Activated naive CD4-positive, alpha-beta T cell treated with anti-CD3 and anti-CD28 coated beads, Interleukin-2, amount 10 ng/mL, durations not matched to agents 7 days and 5 days (primary cell): ENCODE results near the gene GRIA1.

Experiments
- CTCF ChIA-PET: fragments of 350-600 bp; sonication (Branson Sonifier 250); formaldehyde crosslinking; loops from one replicate; lab custom pipeline; 2021; ENCODE audit warnings: antibody characterized with exemption; lab: Charles Lee
- DNase-seq: peaks from one replicate; pipeline ENCODE4 v3.0.0-alpha.2; 2020
- H3K27ac Mint-ChIP-seq: one replicate; pipeline ENCODE4 v1.8.0; 2021; ENCODE audit warnings: mild to moderate bottlenecking, moderate library complexity, mixed read lengths
- H3K27me3 Mint-ChIP-seq: one replicate; pipeline ENCODE4 v1.8.0; 2021; ENCODE audit warnings: mild to moderate bottlenecking, mixed read lengths
- H3K36me3 Mint-ChIP-seq: one replicate; pipeline ENCODE4 v1.8.0; 2021; ENCODE audit warnings: mixed read lengths
- H3K4me1 Mint-ChIP-seq: one replicate; pipeline ENCODE4 v1.8.0; 2021; ENCODE audit warnings: mixed read lengths
- H3K4me3 Mint-ChIP-seq: one replicate; pipeline ENCODE4 v1.8.0; 2021; ENCODE audit warnings: mild to moderate bottlenecking, moderate library complexity, mixed read lengths
- H3K9me3 Mint-ChIP-seq: one replicate; pipeline ENCODE4 v1.8.0; 2021; ENCODE audit warnings: mixed read lengths

GRIA1 gene

GRCh38 chr5:153777681-153778581 lies 287.5 kb downstream of the GRIA1 start:
- no peaks in the 10 kb centered on the region for H3K36me3 Mint-ChIP-seq
- CTCF ChIA-PET: no interaction called here
- no peaks in the 10 kb centered on the region for H3K27me3 Mint-ChIP-seq
- no peak overlapping the region for H3K4me3 Mint-ChIP-seq
- no peaks in the 10 kb centered on the region for H3K4me1 Mint-ChIP-seq
- H3K27ac Mint-ChIP-seq: no peak overlapping the region
- DNase-seq: no peak
- no peaks in the 10 kb centered on the region for H3K9me3 Mint-ChIP-seq

GRCh38 chr5:153779836-153780235 lies 289.4 kb downstream of the GRIA1 start:
- no peaks in the 10 kb centered on the region for H3K4me1 Mint-ChIP-seq

GRCh38 chr5:153780876-153781705 lies 290.6 kb downstream of the GRIA1 start:
- no peaks in the 10 kb centered on the region for H3K36me3 Mint-ChIP-seq
- no peaks in the 10 kb centered on the region for H3K27me3 Mint-ChIP-seq
- no peak overlapping the region for H3K27ac Mint-ChIP-seq
- CTCF ChIA-PET: no interaction called here
- no peaks in the 10 kb centered on the region for H3K4me1 Mint-ChIP-seq
- H3K9me3 Mint-ChIP-seq: no peaks in the 10 kb centered on the region
- no peak overlapping the region for H3K4me3 Mint-ChIP-seq
- DNase-seq: no peak

More at GRCh38 chr5:153779836-153780235, 289.4 kb downstream of the GRIA1 start:
- Mint-ChIP-seq H3K36me3 (no peaks in the 10 kb centered on the region), H3K27ac (no peak overlapping the region), H3K4me3 (no peak overlapping the region), H3K9me3 (no peaks in the 10 kb centered on the region), H3K27me3 (no peaks in the 10 kb centered on the region)
- CTCF ChIA-PET: no interaction called here
- DNase-seq: no peak

GRCh38 chr5:153782589-153783361 lies 292.3 kb downstream of the GRIA1 start:
- Mint-ChIP-seq H3K9me3 (no peaks in the 10 kb centered on the region), H3K4me3 (no peak overlapping the region), H3K27me3 (no peaks in the 10 kb centered on the region), H3K36me3 (no peaks in the 10 kb centered on the region), H3K27ac (no peak overlapping the region), H3K4me1 (no peaks in the 10 kb centered on the region)
- no peak for DNase-seq
- CTCF ChIA-PET: no interaction called here

- Mint-ChIP-seq H3K9me3 (no peaks in the 10 kb centered on the region), H3K4me1 (no peaks in the 10 kb centered on the region), H3K36me3 (no peaks in the 10 kb centered on the region), H3K27me3 (no peaks in the 10 kb centered on the region), H3K27ac (no peak overlapping the region), H3K4me3 (no peak overlapping the region)
- no peak for DNase-seq
- CTCF ChIA-PET: no interaction called here
These were observed 292.8 kb downstream of the GRIA1 start for GRCh38 chr5:153783362-153783658.

- H3K27me3 Mint-ChIP-seq: no peaks in the 10 kb centered on the region
- no peaks in the 10 kb centered on the region for H3K36me3 Mint-ChIP-seq
- no peaks in the 10 kb centered on the region for H3K4me1 Mint-ChIP-seq
- CTCF ChIA-PET: no interaction called here
- H3K9me3 Mint-ChIP-seq: no peaks in the 10 kb centered on the region
- no peak for DNase-seq
- no peak overlapping the region for H3K4me3 Mint-ChIP-seq
- no peak overlapping the region for H3K27ac Mint-ChIP-seq
These were observed 293.8 kb downstream of the GRIA1 start for GRCh38 chr5:153784277-153784676.

- Mint-ChIP-seq H3K9me3 (no peaks in the 10 kb centered on the region), H3K4me3 (no peak overlapping the region), H3K36me3 (no peaks in the 10 kb centered on the region), H3K27ac (no peak overlapping the region), H3K4me1 (no peaks in the 10 kb centered on the region), H3K27me3 (no peaks in the 10 kb centered on the region)
- no peak for DNase-seq
- CTCF ChIA-PET: no interaction called here
These were observed 300.9 kb downstream of the GRIA1 start for GRCh38 chr5:153791339-153791738.

GRCh38 chr5:153792305-153792704 lies 301.8 kb downstream of the GRIA1 start:
- H3K27me3 Mint-ChIP-seq: no peaks in the 10 kb centered on the region
- no peak for DNase-seq
- H3K9me3 Mint-ChIP-seq: no peaks in the 10 kb centered on the region
- no peak overlapping the region for H3K27ac Mint-ChIP-seq
- CTCF ChIA-PET: no interaction called here
- H3K36me3 Mint-ChIP-seq: no peaks in the 10 kb centered on the region
- no peaks in the 10 kb centered on the region for H3K4me1 Mint-ChIP-seq
- H3K4me3 Mint-ChIP-seq: no peak overlapping the region

- H3K27me3 Mint-ChIP-seq: no peaks in the 10 kb centered on the region
- no peak overlapping the region for H3K27ac Mint-ChIP-seq
- no peaks in the 10 kb centered on the region for H3K9me3 Mint-ChIP-seq
- no peak for DNase-seq
- H3K4me3 Mint-ChIP-seq: no peak overlapping the region
- no peaks in the 10 kb centered on the region for H3K36me3 Mint-ChIP-seq
- CTCF ChIA-PET: no interaction called here
- no peaks in the 10 kb centered on the region for H3K4me1 Mint-ChIP-seq
These were observed 303.2 kb downstream of the GRIA1 start for GRCh38 chr5:153793699-153794098.

- H3K4me3 Mint-ChIP-seq: no peak overlapping the region
- H3K27ac Mint-ChIP-seq: no peak overlapping the region
- no peak for DNase-seq
- CTCF ChIA-PET: no interaction called here
- H3K36me3 Mint-ChIP-seq: no peaks in the 10 kb centered on the region
- H3K27me3 Mint-ChIP-seq: no peaks in the 10 kb centered on the region
- no peaks in the 10 kb centered on the region for H3K4me1 Mint-ChIP-seq
- H3K9me3 Mint-ChIP-seq: no peaks in the 10 kb centered on the region
These were observed 303.9 kb downstream of the GRIA1 start for GRCh38 chr5:153794327-153794726.

- DNase-seq: no peak
- Mint-ChIP-seq H3K4me3 (no peak overlapping the region), H3K27me3 (no peaks in the 10 kb centered on the region), H3K36me3 (no peaks in the 10 kb centered on the region), H3K9me3 (no peaks in the 10 kb centered on the region), H3K27ac (no peak overlapping the region), H3K4me1 (no peaks in the 10 kb centered on the region)
- CTCF ChIA-PET: no interaction called here
These were observed 306.1 kb downstream of the GRIA1 start for GRCh38 chr5:153796527-153796926.

- Mint-ChIP-seq H3K4me3 (no peak overlapping the region), H3K36me3 (no peaks in the 10 kb centered on the region), H3K27me3 (no peaks in the 10 kb centered on the region), H3K27ac (no peak overlapping the region), H3K9me3 (no peaks in the 10 kb centered on the region), H3K4me1 (no peaks in the 10 kb centered on the region)
- DNase-seq: no peak
- CTCF ChIA-PET: no interaction called here
These were observed 307.0 kb downstream of the GRIA1 start for GRCh38 chr5:153797484-153797883.

- CTCF ChIA-PET: no interaction called here
- no peak for DNase-seq
- Mint-ChIP-seq H3K27me3 (no peaks in the 10 kb centered on the region), H3K27ac (no peak overlapping the region), H3K4me1 (no peaks in the 10 kb centered on the region), H3K9me3 (no peaks in the 10 kb centered on the region), H3K4me3 (no peak overlapping the region), H3K36me3 (no peaks in the 10 kb centered on the region)
These were observed 308.4 kb downstream of the GRIA1 start for GRCh38 chr5:153798830-153799229.

- no peak for DNase-seq
- Mint-ChIP-seq H3K36me3 (no peaks in the 10 kb centered on the region), H3K4me3 (no peak overlapping the region), H3K27ac (no peak overlapping the region), H3K27me3 (no peaks in the 10 kb centered on the region), H3K9me3 (no peaks in the 10 kb centered on the region), H3K4me1 (no peaks in the 10 kb centered on the region)
- CTCF ChIA-PET: no interaction called here
These were observed 309.0 kb downstream of the GRIA1 start for GRCh38 chr5:153799466-153799865.
